ENCODE results near the gene ATP8A2.

ATP8A2 gene

DNA sequence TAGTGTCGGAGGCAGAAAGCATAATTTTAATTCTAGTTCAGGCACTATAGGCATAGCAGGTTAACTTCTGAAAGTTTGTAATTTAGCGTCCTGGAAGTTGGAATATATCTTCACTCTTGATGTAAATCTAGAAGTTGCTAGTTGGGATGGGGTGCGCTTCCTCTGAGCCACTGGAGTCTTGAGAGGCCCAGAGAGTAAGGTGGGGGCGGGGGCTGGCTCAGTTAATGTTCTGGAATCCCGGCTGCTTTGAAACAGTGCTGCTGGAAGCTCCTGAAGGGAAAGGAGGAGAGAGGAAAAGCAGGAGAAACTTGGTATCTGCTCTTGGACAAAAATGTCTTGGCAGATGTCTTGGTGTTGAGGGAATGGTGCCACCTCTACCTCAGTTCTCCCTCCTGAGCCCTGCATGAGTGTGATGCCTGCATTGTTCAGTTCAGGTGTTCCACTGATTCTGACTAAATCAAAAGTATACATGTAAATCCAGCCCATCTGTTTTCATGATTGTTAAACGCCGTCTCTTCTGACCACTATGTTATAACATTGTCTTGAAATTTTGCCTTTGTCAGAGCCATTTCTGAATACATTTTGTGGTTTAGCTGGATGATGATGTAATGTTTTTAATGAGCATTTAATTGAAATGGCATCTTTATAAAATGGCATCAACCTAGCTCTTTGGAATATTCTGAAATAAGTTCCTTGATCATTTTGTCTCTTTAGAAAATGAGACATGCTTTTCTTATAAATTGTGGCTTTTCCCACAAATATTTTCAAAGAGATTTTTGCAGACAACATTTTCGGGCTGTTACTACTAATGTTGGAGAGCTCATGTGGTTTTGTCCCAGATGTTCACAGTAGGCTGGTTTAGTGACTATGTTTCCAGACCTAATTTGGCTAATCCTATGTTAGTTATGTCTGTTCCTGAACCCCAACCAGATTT lies 477.3 kb downstream of the ATP8A2 start:
- DNase-seq (ENCODE audit: low spot score), result no peak

GRCh38 chr13:25857830-25858229 lies 486.1 kb downstream of the ATP8A2 start:
- DNase-seq (ENCODE audit: low spot score), result no peak

- no peak for DNase-seq (ENCODE audit: low spot score)
Measured at GRCh38 chr13:25859528-25859927, 487.8 kb downstream of the ATP8A2 start.

DNA sequence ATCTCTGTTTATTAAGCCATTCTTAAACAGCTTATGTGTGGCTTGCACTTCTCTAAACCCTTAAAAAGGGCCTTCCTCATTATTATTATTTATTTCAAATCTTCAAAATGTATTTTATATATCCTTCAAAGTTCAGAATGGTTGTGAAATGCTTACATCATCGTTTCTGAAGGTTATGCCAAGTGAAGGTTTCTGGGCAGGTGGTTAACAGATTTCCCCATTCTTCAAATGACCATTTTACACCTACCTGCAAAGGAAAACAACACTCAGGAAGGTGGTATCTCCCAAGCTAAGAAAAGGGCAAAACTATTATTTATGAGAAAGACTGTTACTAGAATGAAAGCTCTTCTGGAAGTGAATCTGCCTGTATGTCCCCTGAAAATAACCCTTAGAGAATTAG lies 488.5 kb downstream of the ATP8A2 start:
- no peak for DNase-seq (ENCODE audit: low spot score)

- no peak for DNase-seq (ENCODE audit: low spot score)
Measured at GRCh38 chr13:25860862-25861261, 489.1 kb downstream of the ATP8A2 start.

DNA sequence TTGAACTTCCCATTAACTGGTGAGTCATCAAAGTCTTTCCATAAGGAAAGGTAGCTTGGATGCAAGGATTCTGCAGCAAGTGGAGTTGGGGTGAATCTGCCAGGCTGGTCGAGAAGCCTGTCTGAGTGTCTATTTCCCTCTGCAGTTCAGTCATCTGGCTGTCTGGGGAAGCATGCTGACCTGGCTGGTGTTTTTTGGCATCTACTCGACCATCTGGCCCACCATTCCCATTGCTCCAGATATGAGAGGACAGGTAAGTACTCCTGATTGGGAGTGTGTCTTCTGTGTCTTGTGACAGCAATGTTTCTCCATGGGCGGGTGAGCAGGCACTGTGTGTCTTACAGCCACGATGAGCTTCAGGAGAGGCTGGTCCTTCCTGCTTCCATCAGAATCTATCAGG lies 490.4 kb downstream of the ATP8A2 start:
- DNase-seq (ENCODE audit: low spot score), result no peak

- DNase-seq (ENCODE audit: low spot score), result no peak
Measured at GRCh38 chr13:25864116-25864515, 492.3 kb downstream of the ATP8A2 start.

- no peak for DNase-seq (ENCODE audit: low spot score)
Measured at GRCh38 chr13:25864936-25865335, 493.2 kb downstream of the ATP8A2 start.

GRCh38 chr13:25865391-25865790 lies 493.6 kb downstream of the ATP8A2 start:
- DNase-seq (ENCODE audit: low spot score), result no peak

DNA sequence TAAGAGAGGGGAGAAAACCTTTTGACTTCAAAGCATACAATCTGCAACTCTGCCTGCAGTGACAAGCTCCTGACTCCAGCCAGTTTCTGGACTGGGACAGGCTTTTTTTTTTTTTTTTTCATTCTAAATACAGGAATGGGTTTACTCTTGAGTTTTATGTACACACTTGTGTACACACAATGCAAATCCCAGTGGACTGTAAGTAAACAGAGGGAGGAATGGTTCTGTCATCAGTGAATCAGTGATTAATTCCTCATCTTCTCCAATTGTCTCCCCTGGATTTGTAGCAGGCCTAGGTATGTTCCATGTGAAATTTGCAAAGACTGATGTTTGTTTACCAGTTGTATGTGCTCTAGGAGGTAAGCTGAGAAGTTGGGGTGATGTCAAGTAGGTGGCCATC lies 495.3 kb downstream of the ATP8A2 start:
- DNase-seq (ENCODE audit: low spot score), result no peak

- DNase-seq (ENCODE audit: low spot score), result no peak
Measured at GRCh38 chr13:25868490-25868889, 496.7 kb downstream of the ATP8A2 start.

GRCh38 chr13:25869941-25870340 lies 498.2 kb downstream of the ATP8A2 start:
- DNase-seq (ENCODE audit: low spot score), result no peak

- DNase-seq (ENCODE audit: low spot score), result no peak
Measured at GRCh38 chr13:25871389-25872125, 499.8 kb downstream of the ATP8A2 start.

DNA sequence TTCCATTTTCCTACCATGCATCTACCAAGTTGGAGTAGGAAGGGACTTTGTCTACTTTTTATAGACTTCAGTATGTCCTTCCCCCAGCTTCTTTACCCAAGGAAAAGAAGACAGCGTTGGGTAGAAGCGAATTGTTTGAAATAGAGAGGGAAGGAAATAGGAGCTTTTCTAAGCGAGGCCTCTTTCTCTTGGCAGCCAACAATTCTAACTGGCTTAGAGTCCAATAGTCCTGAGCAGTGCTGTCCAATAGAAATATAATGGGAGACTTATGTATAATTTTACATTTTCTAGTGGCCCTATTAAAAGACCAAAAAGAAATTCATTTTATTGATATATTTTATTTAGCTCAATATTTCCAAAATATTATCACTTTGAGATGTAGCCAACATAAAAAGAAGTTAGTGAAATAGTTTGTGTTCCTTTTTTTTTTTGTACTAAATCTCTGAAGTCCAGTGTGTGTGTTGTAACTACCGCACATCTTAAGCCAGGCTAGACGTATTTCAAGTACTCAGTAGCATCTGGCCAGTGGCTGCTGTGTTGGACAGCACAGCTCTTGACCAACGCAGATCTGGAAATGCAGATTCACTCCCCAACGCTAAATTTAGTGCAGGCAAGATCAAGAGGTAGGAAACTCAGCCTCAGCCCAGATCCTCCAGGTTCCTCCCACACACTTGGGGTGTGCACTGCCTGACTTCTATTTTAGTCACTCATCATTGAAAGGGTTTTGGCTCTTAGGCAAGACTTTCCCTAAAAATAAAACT lies 500.9 kb downstream of the ATP8A2 start:
- DNase-seq (ENCODE audit: low spot score), result no peak

- DNase-seq (ENCODE audit: low spot score), result no peak
Measured at GRCh38 chr13:25873242-25873612, 501.5 kb downstream of the ATP8A2 start.

DNA sequence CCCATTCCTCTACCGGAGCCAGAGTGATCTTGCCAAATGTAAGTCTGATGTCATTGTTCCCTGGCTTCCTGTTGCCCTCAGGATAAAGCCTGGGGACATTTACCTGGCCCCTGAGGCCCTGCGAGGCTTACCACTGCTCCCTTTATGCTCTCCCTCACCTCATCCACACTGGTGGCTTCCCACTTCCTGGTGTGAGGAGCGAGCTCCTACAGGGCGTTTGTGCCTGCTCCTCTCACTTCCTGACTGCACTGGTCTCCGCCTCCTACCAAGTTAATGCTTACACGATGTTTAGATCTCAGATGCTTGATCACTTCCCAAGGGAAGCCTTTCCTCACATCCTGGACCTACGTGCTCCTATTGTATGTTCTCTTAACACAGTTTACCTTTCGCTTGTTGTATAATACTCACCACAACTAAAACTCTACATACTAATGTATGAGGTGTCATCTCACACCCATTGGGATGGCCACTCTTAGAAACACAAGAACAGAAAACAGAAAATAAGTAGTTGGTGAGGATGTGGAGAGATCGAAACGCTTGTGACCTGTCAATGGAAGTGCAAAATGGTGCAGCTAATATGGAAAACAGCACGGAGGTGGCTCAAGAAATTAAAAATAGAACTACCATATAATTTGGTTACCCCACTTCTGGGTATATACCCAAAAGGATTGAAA lies 502.4 kb downstream of the ATP8A2 start:
- DNase-seq (ENCODE audit: low spot score), result no peak

DNA sequence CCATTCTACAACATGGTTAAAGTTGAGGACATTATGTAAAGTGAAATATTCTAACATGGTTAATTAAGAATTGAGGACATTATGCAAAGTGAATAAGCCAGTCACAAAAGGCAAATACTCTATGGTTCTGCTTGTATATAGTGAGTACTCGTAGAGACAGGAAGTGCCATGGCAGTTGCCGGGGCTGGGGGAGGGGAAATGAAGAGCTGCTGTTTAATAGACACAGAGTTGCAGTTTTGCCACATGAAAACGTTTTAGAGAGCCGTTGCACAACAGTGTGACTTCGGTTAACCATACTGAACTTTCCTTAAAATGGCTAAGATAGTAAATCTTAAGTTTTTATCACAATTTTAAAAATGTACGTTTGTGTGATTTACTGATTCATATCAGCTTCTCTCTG lies 503.1 kb downstream of the ATP8A2 start:
- no peak for DNase-seq (ENCODE audit: low spot score)

DNA sequence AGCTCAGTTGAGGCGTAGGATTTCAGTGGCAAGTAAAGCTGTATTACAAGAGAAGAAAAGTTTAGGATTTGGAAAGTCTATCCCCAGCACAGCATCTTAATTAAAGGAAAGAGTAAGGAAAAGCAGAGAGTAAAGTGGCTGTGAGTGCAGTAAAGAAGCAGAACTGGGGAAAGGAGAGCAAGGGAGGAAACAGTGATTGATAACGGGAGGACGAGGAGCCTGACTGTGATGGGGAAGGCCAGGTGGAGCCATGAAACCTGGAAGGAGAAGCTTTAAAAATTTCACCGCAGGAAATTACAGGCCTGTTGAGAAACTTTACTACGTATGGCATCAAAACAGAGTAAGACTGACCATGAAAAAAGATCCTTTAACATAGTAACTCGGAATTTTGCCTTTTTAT lies 504.5 kb downstream of the ATP8A2 start:
- no peak for DNase-seq (ENCODE audit: low spot score)

DNA sequence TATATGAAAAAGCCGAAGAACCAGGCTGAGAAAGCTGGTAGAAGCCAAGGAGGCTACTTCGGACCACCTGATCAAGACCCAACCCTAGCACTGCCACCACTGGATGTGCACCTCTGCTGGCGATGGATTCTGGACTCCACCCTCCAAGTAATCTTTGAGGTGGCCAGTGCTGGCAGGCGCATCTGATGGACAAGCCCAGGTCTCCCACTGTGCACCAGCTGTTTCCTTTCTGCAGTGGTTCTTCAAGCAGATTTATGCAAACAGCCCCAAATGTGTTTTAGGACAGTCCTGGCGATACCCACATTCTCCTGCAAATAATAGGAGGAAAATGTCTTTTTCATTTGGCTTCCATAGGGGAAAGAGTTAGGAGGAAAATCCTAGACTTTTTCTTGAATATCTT lies 507.7 kb downstream of the ATP8A2 start:
- DNase-seq (ENCODE audit: low spot score), result no peak

DNA sequence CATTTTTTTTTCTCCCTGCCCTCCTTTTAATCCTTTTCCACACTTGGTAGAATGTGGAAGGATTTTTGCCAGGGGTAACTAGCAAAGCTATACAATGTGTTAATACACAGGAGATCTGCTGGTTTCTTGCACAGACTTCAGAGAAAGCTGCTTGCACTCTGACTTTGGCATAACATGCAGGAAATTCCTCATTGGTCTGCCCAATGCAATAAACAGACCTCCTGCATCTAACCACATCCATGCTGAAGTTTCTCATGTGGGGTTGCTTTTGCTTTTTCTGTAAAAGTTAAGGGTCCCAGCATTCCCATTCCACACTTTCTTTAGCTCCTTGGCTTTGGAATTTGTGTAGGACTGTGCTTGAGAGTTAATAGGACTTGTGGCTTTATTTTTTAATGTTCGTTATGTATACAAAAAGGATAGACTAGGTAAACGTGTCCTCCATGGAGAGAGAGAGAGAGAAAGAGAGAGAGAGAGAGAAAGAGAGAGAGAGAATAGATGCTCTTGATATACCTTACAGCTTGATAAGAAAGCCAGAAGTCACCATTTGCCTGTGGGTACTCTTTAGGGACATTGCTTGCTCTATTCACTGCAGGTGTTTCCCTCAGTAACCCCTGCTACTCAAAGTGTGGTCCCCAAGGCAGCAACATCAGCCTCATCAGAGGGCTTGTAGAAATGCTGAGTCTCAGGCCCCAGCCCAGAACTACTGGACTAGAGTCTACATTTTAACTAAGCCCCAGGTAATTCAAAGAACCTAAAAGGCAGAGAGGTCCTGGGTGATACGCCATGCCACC lies 509.6 kb downstream of the ATP8A2 start:
- no peak for DNase-seq (ENCODE audit: low spot score)

GRCh38 chr13:25881971-25882451 lies 510.2 kb downstream of the ATP8A2 start:
- DNase-seq (ENCODE audit: low spot score), result no peak
